NCI-H2171 treated with DMSO at 0.1 percent for 48 hours (cell line): ENCODE measurements around the gene GPR61.

Experiments
- DNase-seq: peaks from one replicate; lab custom pipeline; 2025; lab: John Stamatoyannopoulos, UW

Gene GPR61

GRCh38 chr1:109535481-109535880 is 4.2 kb upstream of the GPR61 start:
- DNase-seq, result no peak

- DNase-seq, result peak; percentile 36
These were observed 3.6 kb upstream of the GPR61 start for GRCh38 chr1:109535971-109536491.

GRCh38 chr1:109537450-109538178 is 2.1 kb upstream of the GPR61 start:
- DNase-seq, result no peak

GRCh38 chr1:109538827-109539555 is 681 bp upstream of the GPR61 start:
- no peak for DNase-seq

GRCh38 chr1:109541102-109541501 is 1.4 kb downstream of the GPR61 start:
- no peak for DNase-seq

- DNase-seq, result no peak
These were observed 3.0 kb downstream of the GPR61 start for GRCh38 chr1:109542657-109543056.

GRCh38 chr1:109543283-109543987 is 3.8 kb downstream of the GPR61 start:
- no peak for DNase-seq

- DNase-seq, result no peak
These were observed 4.5 kb downstream of the GPR61 start for GRCh38 chr1:109543988-109544735.

- peak; percentile 91 for DNase-seq
These were observed 6.8 kb downstream of the GPR61 start for GRCh38 chr1:109546311-109547109.

- DNase-seq, result peak; percentile 46
These were observed 8.0 kb downstream of the GPR61 start for GRCh38 chr1:109547463-109548320.

GRCh38 chr1:109548321-109549267 is 8.9 kb downstream of the GPR61 start, which contains the start of gene GNAI3:
Gene GNAI3 (plus strand): TSS chr1:109548615. CDS start chr1:109548721, 106 bp downstream.
- peak; percentile 94 for DNase-seq

GRCh38 chr1:109556563-109556962 is 16.9 kb downstream of the GPR61 start:
- DNase-seq, result no peak

GRCh38 chr1:109557520-109557919 is 17.8 kb downstream of the GPR61 start:
- DNase-seq, result no peak

- DNase-seq, result no peak
These were observed 20.3 kb downstream of the GPR61 start for GRCh38 chr1:109559995-109560394.

GRCh38 chr1:109564194-109564878 is 24.7 kb downstream of the GPR61 start:
- DNase-seq, result no peak

GRCh38 chr1:109565241-109565640 is 25.6 kb downstream of the GPR61 start:
- DNase-seq, result no peak

GRCh38 chr1:109566982-109567381 is 27.3 kb downstream of the GPR61 start:
- DNase-seq, result no peak
